Activated naive CD8-positive, alpha-beta T cell treated with anti-CD3 and anti-CD28 coated beads for 36 hours (primary cell): ENCODE data around the gene SERPINB12. TPM values are rescaled to one million over a fixed set of nuclear protein-coding genes. Genes with fewer than 3 reads are reported as not detected.

Experiments used
- DNase-seq: peaks from one replicate; pipeline ENCODE4 v3.0.0; 2021
- H3K27ac Mint-ChIP-seq: one replicate; pipeline ENCODE4 v1.8.0; 2022; ENCODE audit warnings: mild to moderate bottlenecking, moderate library complexity, mixed read lengths
- H3K27me3 Mint-ChIP-seq: one replicate; pipeline ENCODE4 v1.8.0; 2022; ENCODE audit warnings: mild to moderate bottlenecking, mixed read lengths
- H3K36me3 Mint-ChIP-seq: one replicate; pipeline ENCODE4 v1.8.0; 2021; ENCODE audit warnings: mild to moderate bottlenecking, mixed read lengths
- H3K4me1 Mint-ChIP-seq: one replicate; pipeline ENCODE4 v1.8.0; 2021; ENCODE audit warnings: mixed read lengths
- H3K4me3 Mint-ChIP-seq: one replicate; pipeline ENCODE4 v1.8.0; 2022; ENCODE audit warnings: mild to moderate bottlenecking, moderate library complexity, mixed read lengths
- H3K9me3 Mint-ChIP-seq: one replicate; pipeline ENCODE4 v1.8.0; 2022; ENCODE audit warnings: mixed read lengths
- total RNA-seq, 2 experiments: library from RNA; stranded (reverse); gene quantifications; one replicate each; pipeline ENCODE4 v1.2.3, GENCODE V29; 2021

SERPINB12 gene, protein sequence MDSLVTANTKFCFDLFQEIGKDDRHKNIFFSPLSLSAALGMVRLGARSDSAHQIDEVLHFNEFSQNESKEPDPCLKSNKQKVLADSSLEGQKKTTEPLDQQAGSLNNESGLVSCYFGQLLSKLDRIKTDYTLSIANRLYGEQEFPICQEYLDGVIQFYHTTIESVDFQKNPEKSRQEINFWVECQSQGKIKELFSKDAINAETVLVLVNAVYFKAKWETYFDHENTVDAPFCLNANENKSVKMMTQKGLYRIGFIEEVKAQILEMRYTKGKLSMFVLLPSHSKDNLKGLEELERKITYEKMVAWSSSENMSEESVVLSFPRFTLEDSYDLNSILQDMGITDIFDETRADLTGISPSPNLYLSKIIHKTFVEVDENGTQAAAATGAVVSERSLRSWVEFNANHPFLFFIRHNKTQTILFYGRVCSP
- not detected for total RNA-seq

DNA sequence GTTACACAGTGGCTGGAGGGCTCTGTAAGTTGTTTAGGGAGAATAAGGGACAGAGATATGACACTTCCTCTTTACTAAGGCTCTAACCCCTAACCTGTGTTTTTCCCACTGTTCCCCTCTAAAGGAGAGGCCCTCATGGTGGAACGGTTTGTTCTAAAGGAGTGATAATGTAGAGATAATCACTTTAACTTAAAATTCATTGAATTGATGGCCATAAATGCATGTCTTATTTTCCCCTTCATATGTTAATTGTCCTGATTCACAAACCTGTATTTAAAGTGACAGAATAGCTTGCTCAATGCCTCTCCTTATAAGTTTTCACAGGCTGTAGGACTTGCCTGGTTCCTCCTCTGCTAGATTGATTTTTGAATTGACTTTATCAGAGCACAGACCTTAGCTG, at the start of gene SERPINB12:
Gene SERPINB12, plus strand, starts transcription at position 301 of the 400 bp plus-strand sequence. CDS start 13,791 bp downstream, outside the sequence.
- peaks cover 19% of the 10 kb centered on the region for H3K27me3 Mint-ChIP-seq
- no peaks in the 10 kb centered on the region for H3K36me3 Mint-ChIP-seq
- no peak for DNase-seq
- H3K4me1 Mint-ChIP-seq: no peaks in the 10 kb centered on the region
- H3K27ac Mint-ChIP-seq: no peak within 1 kb of the TSS
- no peaks in the 10 kb centered on the region for H3K9me3 Mint-ChIP-seq
- H3K4me3 Mint-ChIP-seq: no peak within 1 kb of the TSS

DNA sequence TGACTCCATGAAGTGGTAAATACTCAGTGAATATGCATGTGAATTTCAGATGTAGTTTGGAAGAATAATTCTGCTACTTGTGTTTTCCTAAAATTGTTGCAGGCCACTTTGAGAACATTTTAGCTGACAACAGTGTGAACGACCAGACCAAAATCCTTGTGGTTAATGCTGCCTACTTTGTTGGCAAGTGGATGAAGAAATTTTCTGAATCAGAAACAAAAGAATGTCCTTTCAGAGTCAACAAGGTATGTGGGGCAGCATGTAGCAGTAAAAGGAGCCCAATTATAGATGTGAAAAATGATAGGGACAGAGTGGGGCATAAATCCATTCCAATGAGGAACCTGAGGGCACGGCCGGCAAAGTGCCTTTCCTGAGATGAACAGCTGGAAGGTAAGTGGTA, 49.3 kb upstream of the SERPINB12 start:
- H3K4me3 Mint-ChIP-seq: no peak overlapping the region
- H3K4me1 Mint-ChIP-seq: no peaks in the 10 kb centered on the region
- H3K9me3 Mint-ChIP-seq: no peaks in the 10 kb centered on the region
- no peaks in the 10 kb centered on the region for H3K27me3 Mint-ChIP-seq
- no peak for DNase-seq
- no peaks in the 10 kb centered on the region for H3K36me3 Mint-ChIP-seq
- no peak overlapping the region for H3K27ac Mint-ChIP-seq

DNA sequence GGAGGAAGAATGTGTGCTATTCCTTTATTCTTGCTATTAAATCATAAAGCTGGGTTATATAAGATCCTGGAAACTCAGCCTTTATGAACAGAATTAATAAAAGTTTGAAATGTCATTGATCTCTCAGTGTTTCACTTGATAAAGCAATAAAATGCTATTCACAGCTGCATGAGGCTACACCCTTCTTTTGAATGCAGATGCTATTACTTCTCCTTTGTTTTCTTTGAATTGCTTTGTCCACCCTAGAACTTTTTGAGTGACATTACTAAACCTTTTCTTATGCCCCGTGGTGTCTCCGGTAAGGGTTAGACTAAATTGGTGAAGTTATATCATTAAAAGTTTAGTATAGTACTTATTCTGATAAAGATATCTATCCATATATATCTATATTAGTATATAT, 46.5 kb upstream of the SERPINB12 start:
- no peaks in the 10 kb centered on the region for H3K27me3 Mint-ChIP-seq
- H3K4me1 Mint-ChIP-seq: no peaks in the 10 kb centered on the region
- no peaks in the 10 kb centered on the region for H3K36me3 Mint-ChIP-seq
- H3K4me3 Mint-ChIP-seq: no peak overlapping the region
- no peaks in the 10 kb centered on the region for H3K9me3 Mint-ChIP-seq
- H3K27ac Mint-ChIP-seq: no peak overlapping the region
- DNase-seq: no peak

DNA sequence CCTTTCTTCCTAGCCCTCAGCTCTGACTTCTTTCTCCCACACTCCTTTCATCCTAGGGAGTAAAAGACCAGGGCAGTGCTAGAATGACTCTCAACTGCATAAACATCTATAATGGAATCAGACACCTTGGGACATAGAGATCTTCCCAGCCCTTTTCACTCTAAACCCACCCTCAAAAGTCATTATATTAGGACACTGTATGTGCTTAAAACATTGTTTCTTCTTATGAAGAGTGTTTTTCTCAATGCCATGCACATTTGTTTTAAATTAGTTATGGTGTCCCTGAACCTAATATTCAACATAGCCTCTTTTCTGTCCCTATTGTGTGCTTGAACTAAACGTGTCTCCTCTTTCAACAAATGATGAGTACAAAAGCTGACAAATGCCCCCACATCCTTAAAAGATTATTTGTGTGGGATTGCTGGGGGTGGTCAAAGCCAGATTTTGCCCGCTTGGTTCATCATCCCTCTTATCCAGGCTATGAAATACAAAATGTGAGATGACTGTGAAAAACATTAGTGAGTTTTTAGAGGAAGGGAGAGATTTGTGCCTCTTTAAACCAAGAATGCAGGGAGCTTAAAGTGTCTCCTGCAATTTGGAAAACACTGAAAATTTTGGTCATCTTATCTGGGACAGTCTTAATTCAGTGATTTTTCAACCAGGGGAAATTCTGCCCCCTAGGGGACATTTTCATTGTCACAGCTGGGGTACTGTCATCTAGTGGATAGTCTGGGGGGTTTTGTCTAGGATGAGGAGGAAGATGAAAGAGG, 36.4 kb upstream of the SERPINB12 start:
- Mint-ChIP-seq H3K27me3 (peaks cover 36% of the 10 kb centered on the region), H3K27ac (no peak overlapping the region), H3K36me3 (no peaks in the 10 kb centered on the region), H3K9me3 (no peaks in the 10 kb centered on the region), H3K4me1 (no peaks in the 10 kb centered on the region), H3K4me3 (no peak overlapping the region)
- peak; percentile 6 for DNase-seq

DNA sequence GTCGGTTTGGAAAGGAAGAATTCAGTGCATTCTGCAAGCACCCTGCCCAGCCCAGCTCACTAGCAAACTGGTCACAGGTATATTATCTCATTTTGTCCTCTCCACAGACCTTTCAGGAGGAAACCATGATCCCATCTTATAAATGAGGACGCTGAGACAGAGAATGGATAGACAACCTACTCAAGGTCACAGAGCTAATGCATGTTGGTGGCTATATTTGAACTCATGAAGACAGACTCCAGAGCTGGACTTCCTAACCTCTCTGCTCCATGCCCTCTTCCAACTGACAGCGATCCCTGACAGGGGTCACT, 35.9 kb upstream of the SERPINB12 start:
- Mint-ChIP-seq H3K27me3 (peaks cover 41% of the 10 kb centered on the region), H3K4me1 (no peaks in the 10 kb centered on the region), H3K36me3 (no peaks in the 10 kb centered on the region)

DNA sequence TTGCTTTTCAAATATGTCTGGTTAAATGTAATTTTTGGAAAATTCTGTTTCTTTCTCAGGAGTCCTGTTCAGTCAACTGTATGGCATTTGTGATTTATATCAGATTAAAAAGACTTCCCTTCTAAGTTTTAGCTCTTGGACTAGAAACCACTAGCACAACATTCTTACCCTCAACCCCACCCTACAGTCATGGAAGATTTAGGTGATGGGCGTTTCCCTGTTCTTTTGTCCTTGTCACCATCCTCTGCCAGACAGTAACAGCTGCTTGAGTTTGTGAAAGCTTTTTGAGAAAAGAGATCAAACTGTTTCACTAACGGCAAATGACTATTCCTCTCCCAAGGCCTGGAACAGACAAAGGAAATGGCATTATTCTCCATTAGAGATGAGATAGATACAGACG, 33.6 kb upstream of the SERPINB12 start:
- no peak for DNase-seq
- Mint-ChIP-seq H3K36me3 (no peaks in the 10 kb centered on the region), H3K27ac (no peak overlapping the region), H3K4me1 (no peaks in the 10 kb centered on the region), H3K27me3 (peaks cover 48% of the 10 kb centered on the region), H3K4me3 (no peak overlapping the region), H3K9me3 (no peaks in the 10 kb centered on the region)

More for the DNA sequence above, 35.9 kb upstream of the SERPINB12 start:
- Mint-ChIP-seq H3K4me3 (no peak overlapping the region), H3K9me3 (no peaks in the 10 kb centered on the region), H3K27ac (no peak overlapping the region)
- no peak for DNase-seq

DNA sequence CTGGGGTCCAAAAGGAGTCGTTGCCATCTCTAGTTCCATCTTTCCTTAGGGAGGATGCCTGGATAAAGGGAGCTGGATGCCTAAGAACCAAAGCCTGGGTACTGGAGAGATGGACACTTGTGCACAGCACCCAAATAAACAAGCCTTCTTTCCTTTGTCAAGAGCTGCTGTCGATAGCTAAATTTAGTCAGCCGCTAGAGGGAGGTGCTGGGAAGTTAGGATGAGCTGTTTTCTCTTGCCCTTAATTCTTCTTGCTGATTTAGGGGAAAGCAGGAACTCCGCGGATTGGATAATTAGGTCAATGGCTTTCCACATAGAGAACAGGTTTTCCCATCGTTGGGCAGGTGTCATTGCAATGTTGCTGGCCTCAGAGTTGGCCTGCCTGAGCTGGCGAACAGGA, 30.9 kb upstream of the SERPINB12 start:
- H3K9me3 Mint-ChIP-seq: no peaks in the 10 kb centered on the region
- no peak overlapping the region for H3K27ac Mint-ChIP-seq
- H3K4me3 Mint-ChIP-seq: no peak overlapping the region
- no peaks in the 10 kb centered on the region for H3K36me3 Mint-ChIP-seq
- no peak for DNase-seq
- H3K27me3 Mint-ChIP-seq: peaks cover 33% of the 10 kb centered on the region
- no peaks in the 10 kb centered on the region for H3K4me1 Mint-ChIP-seq

DNA sequence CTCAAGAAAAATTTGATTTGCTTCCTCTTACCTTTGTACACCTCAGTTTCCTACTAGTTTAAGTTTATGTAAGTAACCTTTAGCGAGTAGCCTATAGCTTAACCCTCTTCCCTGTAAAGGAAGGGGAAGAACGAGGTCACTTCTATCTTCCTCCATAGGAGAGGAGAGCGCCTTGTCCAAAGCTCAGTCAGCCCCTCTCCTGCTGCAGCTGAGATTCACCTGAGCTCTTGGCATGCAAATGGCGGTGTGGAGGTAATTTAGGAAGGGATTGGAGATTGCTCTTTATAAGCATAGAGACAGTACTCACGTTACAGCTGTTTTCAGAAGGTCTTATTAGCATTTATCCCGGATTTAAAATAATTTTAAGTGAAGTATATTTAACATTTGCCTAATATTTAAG, 27.8 kb upstream of the SERPINB12 start:
- H3K9me3 Mint-ChIP-seq: no peaks in the 10 kb centered on the region
- H3K4me1 Mint-ChIP-seq: peaks cover 2% of the 10 kb centered on the region
- no peak for DNase-seq
- H3K27me3 Mint-ChIP-seq: peaks cover 18% of the 10 kb centered on the region
- no peaks in the 10 kb centered on the region for H3K36me3 Mint-ChIP-seq
- no peak overlapping the region for H3K27ac Mint-ChIP-seq
- no peak overlapping the region for H3K4me3 Mint-ChIP-seq

DNA sequence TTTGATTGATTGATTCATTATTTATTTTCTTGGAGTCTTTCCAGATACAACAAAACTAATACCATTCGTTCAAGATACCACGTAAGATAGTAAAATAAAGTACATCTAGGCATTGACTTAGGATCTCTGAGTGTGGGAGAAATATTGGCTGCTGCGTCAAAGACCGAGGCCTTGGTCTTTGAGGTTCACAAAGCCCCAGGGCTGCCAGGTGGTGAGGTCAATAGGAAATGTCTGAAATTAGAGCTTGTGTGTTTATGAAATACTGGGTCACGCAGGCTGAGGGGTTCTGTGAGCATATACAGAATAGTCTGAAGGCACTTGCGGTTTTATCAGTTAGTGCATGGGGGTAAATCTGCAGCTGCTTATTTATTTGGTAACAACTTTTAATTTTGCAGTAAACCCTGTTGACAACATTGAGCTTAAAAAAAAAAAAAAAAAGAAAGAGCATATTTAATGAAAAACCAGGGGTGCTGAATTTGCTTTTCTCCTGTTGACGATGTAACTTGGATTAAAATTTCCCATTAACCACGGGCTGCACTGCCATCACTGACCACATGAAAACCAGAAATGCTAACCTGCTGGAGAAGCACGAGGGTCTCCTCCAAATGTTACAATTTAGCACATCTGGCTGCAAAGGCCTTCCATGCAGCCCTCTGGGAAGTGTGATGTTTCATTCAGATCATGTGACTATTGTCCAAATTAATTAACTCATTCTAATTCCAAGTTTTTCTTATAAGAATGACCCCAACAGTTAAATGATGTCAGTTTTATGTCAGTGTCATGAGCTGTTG, 27.1 kb upstream of the SERPINB12 start:
- Mint-ChIP-seq H3K27me3 (peaks cover 13% of the 10 kb centered on the region), H3K9me3 (no peaks in the 10 kb centered on the region), H3K36me3 (no peaks in the 10 kb centered on the region)

DNA sequence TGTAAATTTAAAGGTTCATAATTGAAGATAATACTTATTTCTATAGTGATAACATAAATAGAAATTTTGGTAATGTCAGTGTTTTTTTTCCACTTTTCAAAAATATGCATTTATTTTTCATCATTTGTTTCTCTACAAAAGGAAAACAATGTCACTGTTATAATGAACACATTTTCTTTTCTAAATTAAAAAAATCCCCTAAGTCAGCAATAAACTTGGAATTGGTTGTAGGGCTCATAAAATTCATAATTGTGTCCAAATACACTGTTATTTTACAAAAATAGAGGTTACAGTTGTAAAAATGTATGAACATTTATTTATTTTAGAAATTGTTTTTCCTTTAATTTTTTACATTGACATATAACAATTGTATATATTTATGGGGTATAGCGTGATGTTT, 26.4 kb upstream of the SERPINB12 start:
- Mint-ChIP-seq H3K27ac (no peak overlapping the region), H3K9me3 (no peaks in the 10 kb centered on the region), H3K27me3 (peaks cover 11% of the 10 kb centered on the region), H3K4me3 (no peak overlapping the region), H3K4me1 (peaks cover 2% of the 10 kb centered on the region), H3K36me3 (no peaks in the 10 kb centered on the region)
- DNase-seq: no peak

More for the DNA sequence above, 27.1 kb upstream of the SERPINB12 start:
- no peak for DNase-seq
- no peak overlapping the region for H3K4me3 Mint-ChIP-seq
- peaks cover 2% of the 10 kb centered on the region for H3K4me1 Mint-ChIP-seq
- H3K27ac Mint-ChIP-seq: no peak overlapping the region

DNA sequence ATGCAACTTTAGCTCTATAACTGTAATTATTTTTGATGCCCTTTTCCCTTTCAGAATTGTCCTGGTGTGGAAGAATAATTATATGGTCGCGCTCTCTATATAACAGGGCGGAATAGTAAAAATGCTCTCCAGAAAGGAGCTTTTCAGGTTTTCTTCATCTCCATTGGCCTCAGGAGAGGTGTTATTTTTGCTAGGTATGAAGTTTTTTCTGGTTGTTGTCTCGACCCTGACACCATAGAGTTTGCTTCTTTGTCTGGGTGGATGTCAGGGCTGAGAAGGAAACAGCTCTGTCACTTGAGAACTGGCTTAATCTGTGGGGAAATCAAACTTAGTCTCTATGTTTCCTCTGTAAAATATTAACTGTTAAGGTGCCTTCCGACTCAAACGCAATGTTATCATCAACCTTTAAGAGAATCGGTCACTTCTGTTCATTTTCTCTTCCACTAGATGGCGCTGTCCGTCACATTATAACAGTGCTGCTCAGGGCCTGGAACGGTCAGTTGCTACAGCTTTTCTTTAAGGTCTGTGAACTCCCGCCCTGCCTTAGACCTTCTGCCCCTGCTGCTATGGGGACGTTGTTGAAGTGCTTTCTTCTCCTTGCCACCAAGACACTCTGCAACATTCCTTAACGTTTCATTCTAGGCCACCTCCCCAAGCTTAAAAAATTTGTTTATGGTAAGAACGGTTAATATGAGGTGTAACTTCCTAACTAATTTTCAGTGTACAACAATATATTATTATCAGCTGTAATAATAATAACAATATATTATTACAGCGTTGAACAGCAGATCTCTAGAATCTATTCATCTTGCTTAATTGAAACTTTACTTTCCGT, 23.8 kb upstream of the SERPINB12 start:
- Mint-ChIP-seq H3K4me3 (no peak overlapping the region), H3K27ac (no peak overlapping the region), H3K9me3 (no peaks in the 10 kb centered on the region), H3K36me3 (no peaks in the 10 kb centered on the region), H3K27me3 (no peaks in the 10 kb centered on the region), H3K4me1 (peaks cover 2% of the 10 kb centered on the region)
- peak; percentile 30 for DNase-seq

DNA sequence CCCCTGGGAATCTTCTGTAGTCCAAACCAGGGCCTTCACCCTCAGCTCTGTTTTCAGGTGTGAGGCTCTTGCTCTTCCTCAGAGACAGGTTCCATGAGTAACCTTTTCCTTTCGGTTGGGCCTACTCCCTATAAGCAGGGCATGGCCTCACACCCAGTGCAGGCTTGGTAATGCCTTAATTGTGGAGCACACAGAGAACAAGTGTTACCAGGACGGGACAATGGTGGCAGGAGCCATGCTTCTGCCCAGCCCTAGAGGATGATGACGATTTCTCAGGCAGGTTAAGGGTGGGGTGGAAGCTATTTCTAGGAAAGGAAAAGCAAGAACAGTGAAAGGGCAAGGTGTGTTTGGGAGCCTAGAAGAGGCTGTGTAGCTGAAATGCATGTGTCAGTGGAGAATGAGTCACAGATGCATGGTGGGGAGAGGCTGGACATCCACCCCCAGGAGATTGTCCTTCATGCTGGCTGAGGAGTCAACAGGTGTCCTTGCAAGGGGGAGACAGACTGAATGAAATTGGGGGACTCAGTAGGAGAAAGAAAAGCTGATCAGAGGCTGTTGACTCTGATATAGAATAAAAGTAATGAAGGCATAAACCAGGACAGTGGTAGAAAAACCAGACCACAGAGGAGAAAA, 22.0 kb upstream of the SERPINB12 start:
- Mint-ChIP-seq H3K9me3 (no peaks in the 10 kb centered on the region), H3K27ac (no peak overlapping the region), H3K36me3 (no peaks in the 10 kb centered on the region), H3K4me3 (no peak overlapping the region), H3K27me3 (no peaks in the 10 kb centered on the region), H3K4me1 (peaks cover 2% of the 10 kb centered on the region)
- DNase-seq: no peak

DNA sequence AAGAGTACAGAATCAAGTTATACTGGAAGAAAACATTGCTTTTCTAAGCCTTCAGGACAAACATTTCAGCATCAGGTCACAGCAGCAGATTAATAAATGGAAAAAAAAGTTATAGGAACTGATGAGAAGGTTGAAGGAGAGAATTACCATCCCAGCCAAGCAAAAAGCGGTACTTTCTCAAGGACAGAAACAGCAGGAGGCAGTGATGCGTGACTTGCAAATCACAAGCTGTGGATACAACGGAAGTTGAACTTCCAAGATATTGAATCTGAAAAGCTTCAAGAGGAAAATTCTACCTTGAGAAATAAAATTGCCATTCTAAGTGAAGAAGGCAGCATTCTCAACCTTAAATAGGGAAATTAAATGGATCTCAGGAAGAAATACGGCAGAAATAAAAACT, 18.5 kb upstream of the SERPINB12 start:
- H3K27me3 Mint-ChIP-seq: peaks cover 4% of the 10 kb centered on the region
- no peaks in the 10 kb centered on the region for H3K36me3 Mint-ChIP-seq
- no peaks in the 10 kb centered on the region for H3K4me1 Mint-ChIP-seq
- DNase-seq: no peak
- no peaks in the 10 kb centered on the region for H3K9me3 Mint-ChIP-seq
- no peak overlapping the region for H3K27ac Mint-ChIP-seq
- no peak overlapping the region for H3K4me3 Mint-ChIP-seq

DNA sequence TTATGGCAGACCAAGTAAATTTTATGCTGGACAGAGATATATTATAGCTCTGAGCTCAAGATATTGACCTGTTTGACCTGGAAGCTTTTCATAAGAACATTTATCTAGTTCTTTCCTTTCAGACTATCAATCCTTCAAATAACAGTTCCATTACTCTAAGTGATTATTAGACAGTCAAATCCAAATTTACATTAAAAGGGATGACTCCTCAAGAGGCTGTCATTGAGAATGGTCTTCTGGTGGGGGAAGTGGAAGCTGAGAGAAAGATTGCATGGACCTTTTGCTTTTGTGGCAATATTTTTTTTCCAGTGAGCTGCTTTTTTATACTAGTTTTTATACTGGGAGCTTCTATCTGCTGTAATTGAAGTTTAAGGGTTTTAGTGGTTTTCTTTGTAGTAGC, 14.9 kb upstream of the SERPINB12 start:
- Mint-ChIP-seq H3K9me3 (no peaks in the 10 kb centered on the region), H3K27me3 (peaks cover 5% of the 10 kb centered on the region), H3K36me3 (no peaks in the 10 kb centered on the region), H3K4me3 (no peak overlapping the region), H3K4me1 (no peaks in the 10 kb centered on the region), H3K27ac (no peak overlapping the region)
- no peak for DNase-seq
